A172 (cell line): Measurements from ENCODE around the gene GJA5. TPM values are rescaled to one million over a fixed set of nuclear protein-coding genes. Genes with fewer than 3 reads are reported as not detected.
"Not testable (repeated sequence)": the region's sequence is repeated elsewhere in the genome, so short reads cannot be mapped to it uniquely, and the experiment has no call there.

Source experiments
- DNase-seq: peaks from one replicate; pipeline ENCODE4 v3.0.0-alpha.2; 2015; ENCODE audit warnings: low spot score
- total RNA-seq: library from RNA; depleted of rRNA; stranded (reverse); fragments of >200 nt; shearing (Covaris generic); gene quantifications from 2 replicates; pipeline ENCODE4 v1.2.3, GENCODE V29; 2014

GJA5 gene
- total RNA-seq, 1 experiment from 2014 or later: not detected

DNA sequence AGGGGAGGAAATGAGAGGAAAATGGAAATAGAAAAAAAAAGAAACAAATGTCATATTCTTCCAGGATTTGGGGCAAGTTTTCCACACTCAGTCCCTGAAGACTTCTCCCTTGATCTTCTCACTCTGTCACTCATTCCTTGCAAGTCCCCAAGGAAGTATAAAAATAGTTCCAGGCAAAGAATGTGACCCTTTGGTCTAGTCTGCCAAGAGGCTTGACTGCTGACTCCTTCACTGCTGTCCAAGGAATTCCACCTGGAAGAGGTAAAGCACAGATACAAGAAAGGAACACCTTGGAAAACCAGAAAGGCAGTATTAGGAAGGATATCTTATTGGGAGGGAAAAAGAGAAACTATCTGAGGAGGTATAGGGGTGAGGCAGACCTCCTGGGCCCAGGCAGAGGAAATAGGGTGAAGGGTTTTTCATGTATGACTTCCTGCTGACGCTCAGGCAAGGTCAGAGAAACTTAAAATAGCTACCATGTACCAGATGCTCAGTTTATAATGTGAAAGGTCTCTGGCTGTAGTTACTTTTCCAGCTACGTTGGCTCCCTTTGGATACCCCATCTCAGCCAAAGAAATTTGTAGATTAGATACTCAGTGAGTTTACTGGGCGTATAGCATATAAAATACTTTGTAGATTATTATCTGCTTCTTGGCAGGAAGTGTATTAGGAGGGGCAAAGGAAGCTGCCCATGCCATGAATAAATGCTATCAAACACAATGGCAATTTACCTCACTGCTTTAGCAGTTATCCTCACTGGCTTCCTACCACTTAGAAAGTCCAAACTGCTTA, 2.0 kb upstream of the GJA5 start:
- DNase-seq: no peak

DNA sequence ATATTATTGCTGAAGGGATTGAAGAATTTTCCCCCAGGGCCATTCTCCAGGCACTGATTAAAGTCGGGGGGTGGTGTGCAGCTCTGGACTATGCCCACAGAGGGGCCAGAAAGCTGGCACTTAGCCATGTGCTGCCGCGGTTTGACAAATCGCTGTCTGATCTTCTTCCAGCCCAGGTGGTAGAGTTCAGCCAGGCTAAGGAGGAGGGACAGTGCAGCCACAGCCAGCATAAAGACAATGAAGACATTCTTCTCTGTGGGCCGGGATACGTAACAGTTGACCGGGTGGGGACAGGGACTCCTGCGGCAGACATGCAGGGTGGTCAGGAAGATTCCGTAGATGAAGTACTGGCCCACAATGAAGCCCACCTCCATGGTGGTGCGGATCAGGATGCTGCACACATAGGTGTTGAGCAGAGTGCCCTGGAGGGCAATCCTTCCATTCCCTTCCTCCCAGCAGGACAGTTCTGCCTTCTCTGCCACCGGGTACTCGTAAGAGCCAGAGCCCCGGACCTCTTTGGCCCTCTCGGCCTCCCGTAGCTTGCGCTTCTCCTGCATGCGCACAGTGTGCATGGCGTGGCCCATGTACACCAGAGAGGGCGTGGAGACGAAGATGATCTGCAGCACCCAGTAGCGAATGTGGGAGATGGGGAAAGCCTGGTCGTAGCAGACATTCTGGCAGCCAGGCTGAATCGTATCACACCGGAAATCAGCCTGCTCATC, 1.9 kb downstream of the GJA5 start:
- no peak for DNase-seq

GRCh38 chr1:147757015-147757990, 3.1 kb downstream of the GJA5 start:
- no peak for DNase-seq

GRCh38 chr1:147756341-147756740, 4.1 kb downstream of the GJA5 start:
- DNase-seq: no peak

- DNase-seq: no peak
Measured at GRCh38 chr1:147754661-147755060, 5.7 kb downstream of the GJA5 start.

DNA sequence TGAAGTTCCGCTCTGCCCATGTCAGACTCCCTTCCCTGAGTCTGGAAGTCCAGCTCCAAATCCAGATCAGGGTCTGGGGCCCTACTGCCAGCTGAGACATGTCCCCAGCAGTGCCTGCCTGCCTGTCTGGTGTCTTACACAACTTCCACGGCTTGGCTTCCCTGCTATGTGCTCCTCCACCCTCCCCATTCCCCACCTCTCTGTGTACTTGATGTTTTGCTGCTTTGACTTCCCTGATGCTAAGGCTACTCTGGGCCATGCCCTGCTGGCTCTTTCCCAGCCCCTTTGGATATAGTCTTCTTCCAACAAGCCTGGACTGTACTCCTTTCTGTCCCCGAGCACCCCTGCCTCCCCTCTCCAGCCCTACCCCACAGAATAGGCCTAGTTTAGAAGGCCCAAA, 7.3 kb downstream of the GJA5 start:
- DNase-seq: no peak

DNA sequence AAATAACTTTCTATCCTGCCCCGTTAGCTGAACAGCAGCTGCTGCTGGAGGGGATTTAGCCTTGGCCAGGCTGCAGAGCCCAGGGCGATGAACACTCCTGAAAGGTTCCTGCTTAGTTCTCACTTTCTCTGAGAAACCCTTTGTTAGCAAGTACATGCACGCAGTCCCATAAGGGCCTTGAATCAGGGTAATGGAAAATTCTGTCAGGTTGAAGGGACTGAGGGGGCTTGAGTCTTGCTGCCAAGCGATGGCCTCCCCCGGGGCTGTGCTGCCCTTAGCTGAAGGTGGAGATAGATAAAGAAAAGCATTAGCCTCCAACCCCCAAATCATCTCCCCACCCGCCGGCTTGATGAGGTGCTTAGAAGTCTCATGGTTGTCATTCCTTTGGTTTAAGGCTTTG, 7.9 kb downstream of the GJA5 start:
- DNase-seq: no peak

DNA sequence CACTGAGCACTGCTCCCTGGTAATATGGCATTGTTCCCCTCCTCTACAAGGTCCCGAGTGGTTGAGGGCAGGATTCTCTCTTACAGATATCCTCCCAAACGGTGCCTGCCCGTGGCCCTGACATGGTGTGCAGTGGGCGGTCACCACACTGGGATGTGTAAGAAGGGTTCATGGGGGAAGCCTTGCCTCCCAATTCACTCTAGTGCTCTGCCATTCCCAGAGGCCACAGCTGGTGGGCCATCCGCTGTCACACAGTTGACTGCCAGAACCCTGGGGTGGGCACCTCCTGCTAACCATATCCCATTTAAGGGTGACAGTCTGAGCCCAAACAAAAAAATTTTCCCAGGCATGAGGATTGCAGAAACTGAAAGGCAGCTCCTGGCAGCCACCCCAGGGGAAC, 9.1 kb downstream of the GJA5 start:
- DNase-seq: no peak

DNA sequence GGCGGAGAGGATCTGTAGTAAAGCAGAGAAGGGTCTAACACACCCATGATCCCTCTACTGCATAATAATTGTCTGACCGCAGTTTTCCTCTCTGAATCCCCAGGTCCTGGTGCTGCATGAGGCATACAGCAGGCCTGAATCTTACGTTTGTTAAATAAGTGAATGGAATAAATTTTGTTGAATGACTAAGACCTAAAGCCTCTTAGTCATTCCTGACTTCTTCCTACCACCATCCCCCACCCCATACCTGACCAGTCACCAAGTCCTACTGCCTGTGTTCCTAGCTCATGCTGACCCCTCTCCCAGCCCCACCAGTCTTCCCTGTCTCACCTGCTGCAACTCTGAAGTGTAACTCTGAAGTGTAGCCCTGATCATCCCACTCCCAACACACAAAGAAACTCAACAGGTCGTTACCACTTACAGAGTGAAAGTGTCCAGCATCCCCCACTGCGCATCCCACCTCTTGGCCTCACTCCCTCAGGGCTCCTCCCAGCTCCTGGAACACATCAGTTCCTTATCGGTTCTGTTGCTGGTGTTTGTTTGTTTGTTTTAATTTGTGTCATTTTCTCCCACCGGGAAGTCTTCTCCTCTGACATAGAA, 9.7 kb downstream of the GJA5 start:
- DNase-seq: no peak

DNA sequence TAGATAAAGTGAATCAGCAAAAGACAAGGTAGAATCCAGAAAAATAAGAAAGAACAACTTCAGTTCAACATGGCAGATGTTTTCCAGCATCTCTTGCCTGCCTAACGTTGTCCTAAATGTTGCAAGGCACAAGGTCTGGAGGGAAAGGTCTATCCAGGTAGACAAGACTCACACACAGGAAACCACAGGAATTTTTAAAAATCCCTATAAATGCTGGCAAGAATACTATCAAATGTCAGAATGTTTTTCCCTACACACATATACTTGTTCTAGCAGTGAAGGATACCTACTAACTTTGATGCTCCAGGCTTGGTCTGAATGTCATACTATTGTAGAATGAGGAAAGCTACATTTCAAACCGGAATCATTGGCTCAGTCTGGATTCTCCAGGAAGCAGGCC, 10.6 kb downstream of the GJA5 start:
- no peak for DNase-seq

- no peak for DNase-seq
Measured at GRCh38 chr1:147748676-147749350, 11.6 kb downstream of the GJA5 start.

DNA sequence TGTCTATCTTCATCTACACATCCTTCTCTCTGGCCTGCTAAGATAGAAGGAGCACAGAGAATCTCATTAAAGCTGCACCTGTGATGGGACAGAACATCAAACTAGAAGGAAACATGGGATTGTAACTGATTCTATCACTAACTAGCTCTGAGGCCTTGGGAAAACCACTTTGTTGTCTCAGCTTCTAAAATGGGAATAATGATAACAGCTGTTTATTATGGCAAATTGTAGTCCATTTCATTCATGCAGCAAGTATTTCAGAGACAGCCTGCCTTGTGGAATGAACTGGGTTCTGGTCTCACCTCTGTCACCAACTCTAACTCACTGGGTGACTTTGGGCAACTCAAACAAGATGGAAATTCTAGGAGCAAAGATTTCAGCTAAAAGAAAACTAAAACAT, 12.4 kb downstream of the GJA5 start:
- DNase-seq: no peak

DNA sequence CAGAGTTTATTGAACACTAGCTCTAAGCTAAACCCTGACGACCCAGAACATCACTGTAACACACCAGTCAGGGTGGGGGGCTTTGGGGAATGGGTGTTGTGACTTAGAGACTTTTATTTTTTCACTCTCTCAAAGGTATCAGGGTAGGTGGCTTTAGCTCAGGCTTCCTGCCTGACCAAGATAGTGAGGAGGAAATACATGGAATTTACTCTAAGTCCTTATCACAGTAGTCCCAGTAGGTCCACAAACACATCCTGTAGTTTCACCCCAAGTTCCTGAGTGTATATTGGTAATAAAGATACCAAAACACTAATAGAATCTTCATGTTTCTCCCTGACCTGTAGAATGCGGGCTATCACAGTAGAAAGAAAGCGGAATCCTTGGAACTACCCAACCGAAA, 15.1 kb downstream of the GJA5 start:
- no peak for DNase-seq

GRCh38 chr1:147741065-147741464, 19.3 kb downstream of the GJA5 start:
- DNase-seq: no peak

GRCh38 chr1:147740391-147740790, 20.0 kb downstream of the GJA5 start:
- DNase-seq: no peak

DNA sequence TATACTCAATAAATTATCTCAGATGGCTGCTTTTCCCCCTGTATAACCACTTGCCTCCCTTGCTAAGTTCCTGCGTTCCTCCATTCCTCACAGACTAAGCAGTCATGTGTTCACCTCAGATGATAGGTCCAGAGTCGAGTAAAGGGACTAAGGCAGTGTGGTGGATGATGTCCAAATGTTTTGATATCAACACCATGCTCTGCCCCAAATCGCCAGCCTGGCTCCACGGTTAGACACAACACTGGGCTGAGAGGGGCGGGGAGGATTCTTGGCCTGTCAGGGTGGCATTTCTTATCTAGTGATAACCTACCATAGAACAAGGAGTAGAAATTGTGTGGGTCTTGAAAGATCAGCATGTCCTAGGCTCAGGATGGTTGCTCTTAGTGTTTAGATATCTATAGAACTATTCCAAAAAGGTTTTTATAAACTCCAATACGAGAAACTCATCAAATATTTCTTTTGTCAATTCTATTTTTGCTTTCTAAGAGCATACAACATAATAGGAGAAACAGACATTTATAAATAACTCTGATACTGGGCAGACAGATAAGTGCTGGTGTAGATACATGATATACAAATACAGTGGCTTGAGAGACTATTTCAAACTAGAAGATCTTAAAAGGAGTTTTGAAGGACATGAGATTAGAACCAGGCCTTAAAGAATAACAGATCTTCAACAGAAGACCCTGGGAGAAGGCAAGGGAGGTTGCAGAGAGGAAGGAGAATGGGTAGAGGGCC, 21.5 kb downstream of the GJA5 start:
- no peak for DNase-seq

DNA sequence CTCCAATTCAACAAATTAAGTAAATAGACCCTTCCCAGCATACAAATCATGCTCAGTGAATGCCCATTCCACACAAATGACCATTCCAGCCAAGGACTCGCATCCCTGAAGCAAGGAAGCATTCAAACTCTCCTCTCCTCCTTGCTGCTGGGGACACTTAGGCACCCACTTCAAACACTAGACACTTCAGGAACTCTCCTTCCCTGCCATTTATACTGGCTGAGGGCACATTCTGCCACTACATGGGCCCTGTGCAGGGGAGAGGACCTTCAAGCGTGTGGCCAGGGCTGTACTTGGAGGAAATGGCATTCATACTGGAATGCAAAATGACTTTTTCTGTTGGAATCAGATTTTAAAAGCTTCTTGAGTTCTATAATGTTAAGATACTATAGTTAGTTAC, 22.3 kb downstream of the GJA5 start:
- DNase-seq: no peak

GRCh38 chr1:147736883-147737282, 23.5 kb downstream of the GJA5 start:
- DNase-seq: no peak

DNA sequence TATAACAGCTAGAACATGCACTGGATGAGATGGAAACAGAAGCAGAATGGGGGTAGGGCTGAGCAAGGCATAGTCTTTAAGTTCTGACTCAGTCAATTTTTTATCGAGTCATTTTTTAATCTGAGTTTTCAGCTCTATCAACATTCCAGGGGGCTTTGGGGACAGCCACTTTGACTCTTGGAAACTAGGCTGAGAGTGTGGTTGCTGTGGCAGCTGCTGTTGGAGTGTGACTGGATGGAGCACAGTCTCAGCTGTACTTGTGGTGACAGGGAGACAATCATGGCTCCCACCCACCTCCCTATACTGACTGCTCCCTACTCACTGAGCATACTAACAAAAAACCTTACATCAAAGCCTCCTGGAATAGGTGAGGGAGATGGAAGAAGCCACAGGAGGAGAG, 25.0 kb downstream of the GJA5 start:
- DNase-seq: no peak

- DNase-seq: not testable (repeated sequence)
Measured at GRCh38 chr1:147734291-147734841, 26.0 kb downstream of the GJA5 start.
